Measurements from ENCODE around the gene SLC16A10. TPM values are rescaled to one million over a fixed set of nuclear protein-coding genes. Genes with fewer than 3 reads are reported as not detected.

Gene SLC16A10
- total and polyA plus RNA-seq, 2 of the 8 experiments (the other 6 are each of a cell fraction or from before 2014, with no cell fraction given): 18.6 to 23.2 TPM

- no peaks in the 10 kb centered on the region for H3K4me1 ChIP-seq (replicated peaks in 1 of 4; ENCODE audit: control insufficient read depth in 3 of 4, insufficient read depth in 4 of 4, low read length in 3 of 4)
Measured at GRCh38 chr6:111159633-111160032, 72.3 kb downstream of the SLC16A10 start.

More at GRCh38 chr6:111159633-111160032, 72.3 kb downstream of the SLC16A10 start:
- H3K18ac ChIP-seq (ENCODE audit: extremely low read depth, low read length): no peak overlapping the region
- ChIA-PET CTCF (ENCODE audit: partially characterized antibody) (no interaction called here), POLR2A (ENCODE audit: partially characterized antibody) (no interaction called here)
- H3K9ac ChIP-seq (replicated peaks in 1 of 4; ENCODE audit: extremely low read depth in 1 of 4, low read depth in 3 of 4, low read length in 3 of 4): no peak overlapping the region
- FAIRE-seq (no peak), DNase-seq (ENCODE audit: low read depth in 1 of 2, low spot score in 2 of 2) (no peak)
- no peak overlapping the region for H3K14ac ChIP-seq (ENCODE audit: insufficient read length)
- H3K4ac ChIP-seq (replicated peaks; ENCODE audit: insufficient read length, low read depth, low read length): no peak overlapping the region
- H3K27me3 ChIP-seq (replicated peaks in 1 of 4; ENCODE audit: control insufficient read depth in 3 of 4, extremely low read depth in 1 of 4, insufficient read depth in 3 of 4, low read length in 3 of 4): no peaks in the 10 kb centered on the region
- no peaks in the 10 kb centered on the region for H3K79me2 ChIP-seq (ENCODE audit: control insufficient read depth in 1 of 2, insufficient read depth in 2 of 2, low read length in 2 of 2)
- H4K91ac ChIP-seq (replicated peaks; ENCODE audit: insufficient read length, low read length): no peak overlapping the region
- H2AFZ ChIP-seq (ENCODE audit: low read length): no peak overlapping the region
- no peak overlapping the region for H3K4me3 ChIP-seq (ENCODE audit: extremely low read depth in 1 of 4, insufficient read depth in 2 of 4, low read depth in 3 of 4, low read length in 4 of 4)
- H2BK12ac ChIP-seq (ENCODE audit: low read depth, low read length): no peak overlapping the region
- H3K4me2 ChIP-seq (ENCODE audit: insufficient read depth in 1 of 2, low read depth in 2 of 2, low read length in 2 of 2): no peak overlapping the region
- H3K23ac ChIP-seq (ENCODE audit: insufficient read length): no peak overlapping the region
- H3K27ac ChIP-seq (ENCODE audit: low read depth, low read length): no peak overlapping the region
- no peak overlapping the region for H2BK15ac ChIP-seq (ENCODE audit: low read length)
- H3K9me3 ChIP-seq (ENCODE audit: insufficient read depth in 2 of 2, low read depth in 1 of 2, low read length in 1 of 2): peaks cover 22 to 27% of the 10 kb centered on the region in 2 experiments; a peak in 3 of 4 replicates
- no peak overlapping the region for H2BK5ac ChIP-seq (ENCODE audit: low read depth, low read length)
- no peaks in the 10 kb centered on the region for H3K23me2 ChIP-seq (ENCODE audit: low read depth, low read length)
- H3K79me1 ChIP-seq (ENCODE audit: low read depth, low read length): no peaks in the 10 kb centered on the region
- TF ChIP-seq JUN (IDR thresholded peaks at IDR 0.05; ENCODE audit: low read depth, low read length) (no peak), CEBPB (IDR thresholded peaks at IDR 0.05; ENCODE audit: low read depth, low read length) (no peak), YY1 (IDR thresholded peaks at IDR 0.05; ENCODE audit: low read depth, low read length) (no peak), CBX5 (IDR thresholded peaks at IDR 0.05; ENCODE audit: low read depth, low read length) (no peak), EGR1 (IDR thresholded peaks at IDR 0.05; ENCODE audit: borderline replicate concordance, low read depth, low read length) (no peak), HDAC2 (IDR thresholded peaks at IDR 0.05; ENCODE audit: borderline replicate concordance in 1 of 2, low read depth in 2 of 2, low read length in 2 of 2) (no peak), SP1 (IDR thresholded peaks at IDR 0.05; ENCODE audit: low read depth, low read length) (no peak), CTBP2 (IDR thresholded peaks at IDR 0.05; ENCODE audit: borderline replicate concordance, insufficient read depth, insufficient read length, low read length) (no peak), RBBP5 (IDR thresholded peaks at IDR 0.05; ENCODE audit: borderline replicate concordance, low read depth, low read length) (no peak), MAFK (IDR thresholded peaks at IDR 0.05; ENCODE audit: low read depth, low read length) (no peak)
- no peak overlapping the region for H4K8ac ChIP-seq (ENCODE audit: extremely low read depth, insufficient read depth, low read length)
- no peak overlapping the region for H2BK20ac ChIP-seq (ENCODE audit: low read length)
- peaks cover 0 to 3% (median 0%) of the 10 kb centered on the region in 4 experiments; a peak in 2 of 8 replicates for H3K36me3 ChIP-seq (ENCODE audit: control insufficient read depth in 2 of 4, insufficient read depth in 4 of 4, low read length in 3 of 4)
- H2AK5ac ChIP-seq (ENCODE audit: low read depth, low read length): no peak overlapping the region
- H4K5ac ChIP-seq (ENCODE audit: insufficient read length, low read depth, low read length): no peak overlapping the region
- H3K56ac ChIP-seq (replicated peaks; ENCODE audit: insufficient read length, low read depth, low read length): no peak overlapping the region
- no peak overlapping the region for H2BK120ac ChIP-seq (replicated peaks; ENCODE audit: low read depth, low read length)
- no peaks in the 10 kb centered on the region for H4K20me1 ChIP-seq (replicated peaks in 1 of 2; ENCODE audit: control insufficient read depth in 1 of 2, insufficient read depth in 2 of 2, low read length in 2 of 2)
